ENCODE measurements around the gene TMC1.
A peak's percentile ranks its signal among the peaks of the same experiment; 100 is the strongest.
"Not testable (repeated sequence)": the region's sequence is repeated elsewhere in the genome, so short reads cannot be mapped to it uniquely, and the experiment has no call there.

The TMC1 gene

GRCh38 chr9:72526901-72527800 is 5.7 kb downstream of the TMC1 start:
- peak; percentile 82 for DNase-seq

GRCh38 chr9:72527801-72528195 is 6.4 kb downstream of the TMC1 start:
- DNase-seq = no peak

GRCh38 chr9:72529531-72529930 is 8.1 kb downstream of the TMC1 start:
- no peak for DNase-seq

- DNase-seq = no peak
Measured at GRCh38 chr9:72533322-72533721, 11.9 kb downstream of the TMC1 start.

GRCh38 chr9:72534931-72535330 is 13.5 kb downstream of the TMC1 start:
- DNase-seq = no peak

GRCh38 chr9:72537011-72537545 is 15.7 kb downstream of the TMC1 start:
- no peak for DNase-seq

- DNase-seq = no peak
Measured at GRCh38 chr9:72537671-72538070, 16.3 kb downstream of the TMC1 start.

GRCh38 chr9:72538921-72539702 is 17.7 kb downstream of the TMC1 start:
- no peak for DNase-seq

- no peak for DNase-seq
Measured at GRCh38 chr9:72539824-72540347, 18.5 kb downstream of the TMC1 start.

- no peak for DNase-seq
Measured at GRCh38 chr9:72540348-72540873, 19.0 kb downstream of the TMC1 start.

GRCh38 chr9:72542537-72542833 is 21.1 kb downstream of the TMC1 start:
- DNase-seq = not testable (repeated sequence)

GRCh38 chr9:72542917-72543316 is 21.5 kb downstream of the TMC1 start:
- no peak for DNase-seq

GRCh38 chr9:72551306-72551705 is 29.9 kb downstream of the TMC1 start:
- no peak for DNase-seq

GRCh38 chr9:72552356-72552755 is 30.9 kb downstream of the TMC1 start:
- no peak for DNase-seq

GRCh38 chr9:72554221-72554641 is 32.8 kb downstream of the TMC1 start:
- DNase-seq = no peak

GRCh38 chr9:72557549-72557948 is 36.1 kb downstream of the TMC1 start:
- DNase-seq = peak; percentile 65

GRCh38 chr9:72560086-72560485 is 38.7 kb downstream of the TMC1 start:
- DNase-seq = no peak

- no peak for DNase-seq
Measured at GRCh38 chr9:72563806-72564205, 42.4 kb downstream of the TMC1 start.

- DNase-seq = no peak
Measured at GRCh38 chr9:72564479-72565281, 43.3 kb downstream of the TMC1 start.

- DNase-seq = no peak
Measured at GRCh38 chr9:72565535-72565934, 44.1 kb downstream of the TMC1 start.

- DNase-seq = no peak
Measured at GRCh38 chr9:72574156-72574810, 52.9 kb downstream of the TMC1 start.

- no peak for DNase-seq
Measured at GRCh38 chr9:72575666-72576065, 54.3 kb downstream of the TMC1 start.
